HL-60 (cell line): Measurements from ENCODE around the gene WDR4.

ENCODE experiments used
- CTCF ChIP-seq: IDR thresholded peaks from one replicate; pipeline ENCODE4 v1.5.1; 2011; ENCODE audit warnings: low read length, control low read depth, inconsistent platforms; ENCODE audit not compliant: insufficient read depth
- GABPA ChIP-seq: IDR thresholded peaks from 2 replicates; pipeline ENCODE4 v1.6.1; 2012; ENCODE audit warnings: low read depth
- POLR2AphosphoS5 ChIP-seq: IDR thresholded peaks from 2 replicates; pipeline ENCODE4 v1.6.1; 2012; ENCODE audit warnings: low read depth
- REST ChIP-seq: IDR thresholded peaks from 2 replicates; pipeline ENCODE4 v1.6.1; 2012; ENCODE audit warnings: low read depth; ENCODE audit not compliant: insufficient replicate concordance
- SPI1 ChIP-seq: IDR thresholded peaks from 2 replicates; pipeline ENCODE4 v1.6.1; 2012; ENCODE audit warnings: low read depth, mild to moderate bottlenecking, borderline replicate concordance

- TF ChIP-seq CTCF (no peak), POLR2AphosphoS5 (no peak), SPI1 (no peak), REST (no peak), GABPA (no peak)
Measured at GRCh38 chr21:42921927-42922326, 42.6 kb upstream of the WDR4 start.
